Gastroesophageal sphincter (tissue), 4 donors: ENCODE data around the gene MYO1D. TPM values are rescaled to one million over a fixed set of nuclear protein-coding genes. Genes with fewer than 3 reads are reported as not detected.

ENCODE experiments used
- ATAC-seq: fragments of 150-250 bp; one replicate; pipeline ENCODE4 v1.9.1; 2016; ENCODE audit warnings: mild to moderate bottlenecking, moderate library complexity
- H3K27ac ChIP-seq, 4 donors: fragments of 200-600 bp; sonication (generic) in 3 of 4; 1 replicate in 3 of 4; 2 replicates in 1 of 4; pipeline ENCODE4 v1.5.1; 2016 to 2019
- H3K27me3 ChIP-seq: fragments of 200-600 bp; sonication (generic); one replicate; pipeline ENCODE4 v1.5.1; 2019
- H3K36me3 ChIP-seq, 2 donors: fragments of 200-600 bp; sonication (generic); one replicate each; pipeline ENCODE4 v1.5.1; 2019; ENCODE audit warnings: control low read depth in 1 of 2
- H3K4me1 ChIP-seq, 3 donors: fragments of 200-600 bp; sonication (generic); 1 replicate in 2 of 3; 2 replicates in 1 of 3; pipeline ENCODE4 v1.5.1; 2016 to 2019; ENCODE audit warnings: control low read depth in 2 of 3
- H3K4me3 ChIP-seq, 2 donors: fragments of 200-600 bp; sonication (generic); one replicate each; pipeline ENCODE4 v1.5.1; 2019; ENCODE audit warnings: mild to moderate bottlenecking in 1 of 2, moderate library complexity in 1 of 2
- H3K9me3 ChIP-seq, 3 donors: fragments of 200-600 bp; sonication (generic); one replicate each; pipeline ENCODE4 v1.5.1; 2017 to 2019; ENCODE audit warnings: control low read depth in 2 of 3
- EP300 ChIP-seq: sonication (generic); formaldehyde crosslinking; IDR thresholded peaks from one replicate; pipeline ENCODE4 v1.6.1; 2017; ENCODE audit warnings: antibody characterized with exemption, mild to moderate bottlenecking
- POLR2A ChIP-seq, 2 donors: fragments of 450-650 bp; IDR thresholded peaks; one replicate each; pipeline ENCODE4 v1.6.1; 2017; ENCODE audit warnings: antibody characterized with exemption in 2 of 2, mild to moderate bottlenecking in 2 of 2, moderate library complexity in 1 of 2
- POLR2AphosphoS5 ChIP-seq: sonication (generic); formaldehyde crosslinking; IDR thresholded peaks from one replicate; pipeline ENCODE4 v1.6.1; 2017; ENCODE audit warnings: antibody characterized with exemption
- WGBS, 2 donors: methylation state at CpG; one replicate each; pipeline ENCODE4 v1.1.5; 2018; ENCODE audit warnings: low coverage in 1 of 2; 5-methylcytosine and 5-hydroxymethylcytosine counted together
- total RNA-seq, 4 donors: library from RNA; depleted of rRNA; stranded (reverse); fragments of >200 nt; gene quantifications; one replicate each; pipeline ENCODE4 v1.1.0, GENCODE V29; 2016
- TF ChIP-seq, protein P1 (sequence below), 4 experiments: fragments of 200-600 bp in 2 of 4; fragments of 450-650 bp in 2 of 4; sonication (generic) in 1 of 4; IDR thresholded peaks; one replicate each; pipeline ENCODE4 v1.5.1; 2017 to 2019; ENCODE audit warnings: antibody characterized with exemption in 4 of 4, mild to moderate bottlenecking in 2 of 4, moderate library complexity in 2 of 4

The MYO1D gene
- total RNA-seq, 4 donors from 2014 or later, result 28.2 to 63.5 (median 47.2) TPM

DNA sequence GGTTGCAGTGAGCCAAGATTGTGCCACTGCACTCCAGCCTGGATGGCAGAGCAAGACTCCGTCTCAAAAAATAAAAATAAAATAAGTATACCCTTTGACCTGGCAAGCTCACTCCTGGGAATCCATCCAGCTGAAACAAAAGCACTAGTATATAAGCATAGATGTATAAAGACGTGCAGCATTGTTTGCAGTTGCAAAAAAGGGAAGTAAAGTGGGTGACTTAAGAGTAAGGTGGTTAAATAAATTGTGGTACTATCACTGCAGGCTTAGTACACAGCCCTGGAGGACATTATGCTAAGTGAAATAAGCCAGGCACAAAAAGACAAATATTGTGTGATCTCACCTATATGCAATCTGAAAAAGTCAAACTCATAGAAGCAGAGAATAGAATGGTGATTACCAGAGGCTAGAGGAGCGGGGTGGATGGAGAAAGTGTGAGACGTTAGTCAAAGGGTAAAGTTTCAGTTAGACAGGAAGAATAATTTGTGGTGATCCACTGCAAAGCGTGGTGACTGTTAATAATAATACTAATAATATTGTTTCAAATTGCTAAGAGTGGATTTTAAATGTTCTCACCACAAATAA, 113.0 kb downstream of the MYO1D start:
- no peak for ATAC-seq
- no peak overlapping the region for H3K4me3 ChIP-seq
- WGBS, 2 donors, result 43 to 60% methylated on average over 2 to 4 of the region's 5 CpGs
- H3K27ac ChIP-seq, result no peak overlapping the region
- peaks cover 0 to 34% of the 10 kb centered on the region in 2 donors for H3K36me3 ChIP-seq
- H3K4me1 ChIP-seq, result no peaks in the 10 kb centered on the region
- TF ChIP-seq POLR2AphosphoS5 (no peak), EP300 (no peak), POLR2A (IDR thresholded peaks at IDR 0.05) (no peak)
- no peaks in the 10 kb centered on the region for H3K9me3 ChIP-seq
- no peaks in the 10 kb centered on the region for H3K27me3 ChIP-seq

- Histone ChIP-seq H3K4me1 (no peaks in the 10 kb centered on the region), H3K36me3 (peaks cover 0 to 9% of the 10 kb centered on the region in 2 donors), H3K27ac (no peak overlapping the region), H3K9me3 (no peaks in the 10 kb centered on the region), H3K4me3 (no peak overlapping the region), H3K27me3 (no peaks in the 10 kb centered on the region)
- ATAC-seq, result no peak
- TF ChIP-seq EP300 (no peak), POLR2AphosphoS5 (no peak), POLR2A (IDR thresholded peaks at IDR 0.05) (no peak)
- TF ChIP-seq, protein P1, sequence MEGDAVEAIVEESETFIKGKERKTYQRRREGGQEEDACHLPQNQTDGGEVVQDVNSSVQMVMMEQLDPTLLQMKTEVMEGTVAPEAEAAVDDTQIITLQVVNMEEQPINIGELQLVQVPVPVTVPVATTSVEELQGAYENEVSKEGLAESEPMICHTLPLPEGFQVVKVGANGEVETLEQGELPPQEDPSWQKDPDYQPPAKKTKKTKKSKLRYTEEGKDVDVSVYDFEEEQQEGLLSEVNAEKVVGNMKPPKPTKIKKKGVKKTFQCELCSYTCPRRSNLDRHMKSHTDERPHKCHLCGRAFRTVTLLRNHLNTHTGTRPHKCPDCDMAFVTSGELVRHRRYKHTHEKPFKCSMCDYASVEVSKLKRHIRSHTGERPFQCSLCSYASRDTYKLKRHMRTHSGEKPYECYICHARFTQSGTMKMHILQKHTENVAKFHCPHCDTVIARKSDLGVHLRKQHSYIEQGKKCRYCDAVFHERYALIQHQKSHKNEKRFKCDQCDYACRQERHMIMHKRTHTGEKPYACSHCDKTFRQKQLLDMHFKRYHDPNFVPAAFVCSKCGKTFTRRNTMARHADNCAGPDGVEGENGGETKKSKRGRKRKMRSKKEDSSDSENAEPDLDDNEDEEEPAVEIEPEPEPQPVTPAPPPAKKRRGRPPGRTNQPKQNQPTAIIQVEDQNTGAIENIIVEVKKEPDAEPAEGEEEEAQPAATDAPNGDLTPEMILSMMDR (IDR thresholded peaks at IDR 0.05), result no peak
These were observed 117.4 kb downstream of the MYO1D start for GRCh38 chr17:32759476-32759875.

DNA sequence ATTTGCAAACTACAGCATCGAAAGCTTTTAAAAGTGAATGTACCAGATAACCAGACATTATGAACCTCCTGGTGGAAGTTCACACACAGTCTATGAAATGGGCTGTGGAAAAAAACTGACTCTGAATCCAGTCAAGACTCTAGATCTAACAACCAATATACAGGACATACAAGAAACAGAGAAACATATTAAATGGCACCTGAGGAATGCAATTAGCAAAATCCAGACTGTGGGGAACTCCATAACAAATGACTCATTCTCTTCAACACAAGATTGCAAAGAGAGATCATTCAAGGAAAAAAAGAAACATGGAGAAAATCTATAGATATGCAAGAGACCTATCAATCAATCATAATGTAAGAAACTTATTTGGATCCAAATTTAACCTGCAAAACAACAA, 119.0 kb downstream of the MYO1D start:
- Histone ChIP-seq H3K9me3 (no peaks in the 10 kb centered on the region), H3K27ac (no peak overlapping the region), H3K4me3 (no peak overlapping the region), H3K27me3 (no peaks in the 10 kb centered on the region), H3K36me3 (peaks cover 0 to 8% of the 10 kb centered on the region in 2 donors), H3K4me1 (no peaks in the 10 kb centered on the region)
- 75 to 100% methylated on average over 1 of the region's 1 CpG for WGBS, 2 donors
- no peak for TF ChIP-seq POLR2A (IDR thresholded peaks at IDR 0.05)
- TF ChIP-seq, protein P1 (IDR thresholded peaks at IDR 0.05), result no peak
- no peak for ATAC-seq

DNA sequence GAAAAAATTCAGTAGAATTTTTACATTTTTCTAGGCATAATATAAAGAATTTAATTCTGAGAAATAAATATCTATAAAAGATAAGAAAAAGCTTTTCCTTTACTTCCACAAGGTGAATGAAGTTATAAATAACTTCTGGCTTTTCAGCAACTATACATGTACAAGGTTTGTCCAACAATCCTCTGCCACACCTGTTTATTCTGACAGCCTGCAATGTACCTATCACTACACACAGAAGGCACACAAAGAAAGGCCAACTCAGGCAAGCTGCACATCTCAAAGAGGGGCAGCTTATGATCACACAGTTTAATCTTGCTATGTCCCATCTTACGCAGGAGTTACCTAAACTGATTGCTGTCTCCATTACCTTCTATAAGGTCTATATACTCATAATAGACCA, 120.2 kb downstream of the MYO1D start:
- Histone ChIP-seq H3K9me3 (no peaks in the 10 kb centered on the region), H3K27me3 (no peaks in the 10 kb centered on the region), H3K36me3 (peaks cover 0 to 8% of the 10 kb centered on the region in 2 donors), H3K4me3 (no peak overlapping the region), H3K27ac (no peak overlapping the region), H3K4me1 (no peaks in the 10 kb centered on the region)
- TF ChIP-seq POLR2AphosphoS5 (no peak), EP300 (no peak), POLR2A (IDR thresholded peaks at IDR 0.05) (no peak)
- TF ChIP-seq, protein P1 (IDR thresholded peaks at IDR 0.05), result no peak
- ATAC-seq, result no peak
- WGBS, 2 donors, result 86% methylated on average over 1 of the region's 1 CpG

DNA sequence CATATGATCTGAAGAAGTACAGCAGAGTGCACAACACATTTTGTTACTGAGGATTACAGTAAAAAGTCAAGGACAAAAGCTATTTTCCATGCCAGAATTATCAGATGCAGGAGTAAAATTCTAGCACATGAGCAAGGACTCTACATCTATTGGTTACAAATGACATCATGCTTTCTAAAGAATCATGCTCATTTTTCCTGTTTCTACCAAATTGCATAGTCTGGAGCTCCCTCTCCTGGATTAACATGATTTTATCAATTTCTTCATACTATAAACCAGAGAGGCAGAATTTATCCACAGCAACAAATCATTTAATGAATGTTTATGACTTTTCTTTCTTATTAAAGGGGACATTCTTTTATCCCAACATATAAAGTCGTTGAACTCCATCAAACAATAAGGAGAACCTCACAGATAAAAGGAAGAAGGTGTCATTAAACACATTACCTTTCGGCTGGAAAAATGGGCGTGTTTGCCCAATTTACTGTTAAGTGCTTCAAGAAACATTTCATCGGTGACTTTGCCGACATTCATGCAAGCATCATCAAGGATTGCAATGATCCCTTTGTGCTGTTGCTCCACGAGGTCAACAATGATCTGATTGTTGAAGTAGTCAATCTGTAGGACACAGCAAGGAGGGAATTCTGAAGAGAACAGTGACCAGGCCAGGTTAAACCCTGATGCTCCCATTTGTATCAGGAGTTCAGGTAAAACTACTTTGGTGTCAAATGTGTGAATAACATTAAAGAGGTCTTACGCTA, 121.7 kb downstream of the MYO1D start:
- H3K27ac ChIP-seq, result no peak overlapping the region
- 66 to 67% methylated on average over 7 of the region's 7 CpGs for WGBS, 2 donors
- no peak for TF ChIP-seq POLR2AphosphoS5
- TF ChIP-seq, protein P1 (IDR thresholded peaks at IDR 0.05), result peak in 3 of 4 experiments; percentile 36 to 59 (median 43)
- no peak for TF ChIP-seq EP300
- no peak for TF ChIP-seq POLR2A (IDR thresholded peaks at IDR 0.05)
- peak; percentile 60 for ATAC-seq
- H3K9me3 ChIP-seq, result no peaks in the 10 kb centered on the region
- peaks cover 0 to 4% of the 10 kb centered on the region in 2 donors for H3K36me3 ChIP-seq
- H3K27me3 ChIP-seq, result no peaks in the 10 kb centered on the region
- no peaks in the 10 kb centered on the region for H3K4me1 ChIP-seq
- H3K4me3 ChIP-seq, result no peak overlapping the region
